Measurements from ENCODE around the gene DRAM2.

DNA sequence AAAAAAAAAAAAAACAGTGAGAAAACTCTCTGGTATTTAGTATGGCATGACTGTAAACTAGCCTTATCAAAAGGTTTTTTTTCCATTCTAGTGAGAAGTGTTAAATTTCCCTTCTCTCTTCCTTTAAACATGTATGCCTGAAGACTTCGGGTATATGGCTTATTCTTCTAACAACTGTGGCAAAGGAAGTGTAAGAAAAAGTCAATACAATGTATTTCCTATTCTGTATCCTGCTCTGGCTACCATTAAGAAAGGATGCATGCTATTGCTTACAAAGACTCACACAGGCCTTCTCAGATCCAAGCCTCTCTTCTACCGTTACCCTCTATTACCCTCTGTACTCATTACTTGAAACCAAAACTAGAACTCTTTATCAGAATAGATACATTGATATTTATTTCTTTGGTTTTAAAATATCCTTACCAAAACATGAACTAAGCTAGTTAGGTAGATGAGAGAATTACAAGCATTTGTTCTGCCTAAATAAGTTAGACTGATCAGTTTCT lies 8.5 kb upstream of the DRAM2 start:
- TF ChIP-seq, protein P1, sequence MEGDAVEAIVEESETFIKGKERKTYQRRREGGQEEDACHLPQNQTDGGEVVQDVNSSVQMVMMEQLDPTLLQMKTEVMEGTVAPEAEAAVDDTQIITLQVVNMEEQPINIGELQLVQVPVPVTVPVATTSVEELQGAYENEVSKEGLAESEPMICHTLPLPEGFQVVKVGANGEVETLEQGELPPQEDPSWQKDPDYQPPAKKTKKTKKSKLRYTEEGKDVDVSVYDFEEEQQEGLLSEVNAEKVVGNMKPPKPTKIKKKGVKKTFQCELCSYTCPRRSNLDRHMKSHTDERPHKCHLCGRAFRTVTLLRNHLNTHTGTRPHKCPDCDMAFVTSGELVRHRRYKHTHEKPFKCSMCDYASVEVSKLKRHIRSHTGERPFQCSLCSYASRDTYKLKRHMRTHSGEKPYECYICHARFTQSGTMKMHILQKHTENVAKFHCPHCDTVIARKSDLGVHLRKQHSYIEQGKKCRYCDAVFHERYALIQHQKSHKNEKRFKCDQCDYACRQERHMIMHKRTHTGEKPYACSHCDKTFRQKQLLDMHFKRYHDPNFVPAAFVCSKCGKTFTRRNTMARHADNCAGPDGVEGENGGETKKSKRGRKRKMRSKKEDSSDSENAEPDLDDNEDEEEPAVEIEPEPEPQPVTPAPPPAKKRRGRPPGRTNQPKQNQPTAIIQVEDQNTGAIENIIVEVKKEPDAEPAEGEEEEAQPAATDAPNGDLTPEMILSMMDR (IDR thresholded peaks at IDR 0.05): no peak
- no peak for TF ChIP-seq POLR2A (IDR thresholded peaks at IDR 0.05)
